GF-D8 (cell line): Measurements from ENCODE around the gene MYO15A.

Source experiments
- DNase-seq: peaks from one replicate; lab custom pipeline; 2025; lab: John Stamatoyannopoulos, UW

The MYO15A gene

GRCh38 chr17:18136357-18136756 is 27.8 kb downstream of the MYO15A start:
- no peak for DNase-seq

DNA sequence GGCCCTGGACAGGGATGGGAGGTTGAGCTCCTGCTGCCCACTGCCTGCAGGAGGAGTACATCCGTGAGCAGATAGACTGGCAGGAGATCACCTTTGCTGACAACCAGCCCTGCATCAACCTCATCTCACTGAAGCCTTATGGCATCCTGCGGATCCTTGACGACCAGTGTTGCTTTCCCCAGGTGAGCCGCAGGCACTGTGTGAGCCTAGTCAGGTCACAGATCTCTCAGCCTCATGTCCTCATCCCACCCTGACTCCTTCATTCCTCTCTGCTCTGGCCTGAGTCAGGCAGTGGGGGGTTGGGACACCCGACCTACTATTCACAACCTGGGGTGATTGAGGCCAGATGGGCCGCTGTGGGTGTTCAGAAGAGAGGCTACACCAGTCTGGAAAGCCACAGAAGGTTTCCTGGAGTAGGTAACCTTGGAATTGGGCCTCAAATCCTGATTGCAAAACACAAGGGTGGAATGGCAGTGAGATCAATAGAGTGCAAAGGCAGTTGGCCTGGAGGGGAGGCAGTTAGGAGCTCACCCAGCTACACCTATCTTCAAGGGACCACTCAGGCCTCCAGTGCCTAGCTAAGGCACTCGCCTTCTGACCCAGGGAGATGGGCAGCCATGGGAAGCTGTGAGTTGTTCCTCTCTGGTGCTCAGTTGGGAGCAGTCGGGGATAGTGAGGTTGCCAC is 29.7 kb downstream of the MYO15A start:
- no peak for DNase-seq

DNA sequence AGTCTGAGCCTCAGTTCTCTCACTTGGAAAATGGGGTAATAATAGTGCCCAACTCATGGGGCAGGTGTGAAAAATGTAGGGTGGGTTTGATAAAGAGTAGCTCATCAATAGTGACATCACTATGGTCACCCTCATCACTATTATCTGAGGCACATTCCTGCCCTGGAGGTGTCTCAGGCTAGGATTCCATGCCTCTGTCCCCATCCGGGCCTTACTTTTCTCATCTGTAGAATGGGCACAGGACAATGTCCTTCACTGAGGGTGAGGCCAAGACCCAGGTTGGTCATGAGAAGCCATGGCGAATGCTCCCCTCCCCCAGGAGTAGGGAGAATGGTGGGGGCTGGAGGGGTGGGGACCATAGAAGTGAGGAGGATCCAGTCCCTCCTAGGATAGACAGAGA is 30.5 kb downstream of the MYO15A start:
- DNase-seq: no peak

DNA sequence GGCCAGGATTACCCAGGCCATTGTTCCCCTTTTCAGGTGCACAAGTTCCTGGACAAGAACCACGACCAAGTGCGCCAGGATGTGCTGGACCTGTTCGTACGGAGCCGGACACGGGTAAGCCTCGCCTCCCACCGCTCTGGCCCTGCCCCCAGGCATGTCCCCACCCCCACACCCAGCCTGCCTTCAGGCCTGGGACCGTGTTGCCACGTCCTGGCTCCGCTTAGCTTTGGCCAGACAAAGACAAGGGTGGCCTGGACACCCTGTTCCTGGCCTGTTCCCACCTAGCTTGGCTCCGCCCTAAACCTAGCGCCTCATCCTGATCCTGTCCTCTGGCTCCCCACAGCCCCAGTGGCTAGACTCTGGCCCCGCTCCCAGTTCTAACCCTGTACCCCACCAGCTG is 30.9 kb downstream of the MYO15A start:
- no peak for DNase-seq

GRCh38 chr17:18139949-18140348 is 31.4 kb downstream of the MYO15A start:
- DNase-seq: no peak

GRCh38 chr17:18140648-18141047 is 32.1 kb downstream of the MYO15A start:
- no peak for DNase-seq

GRCh38 chr17:18141210-18141803 is 32.8 kb downstream of the MYO15A start:
- no peak for DNase-seq

- no peak for DNase-seq
Observed at GRCh38 chr17:18142417-18142816, 33.9 kb downstream of the MYO15A start.

- DNase-seq: no peak
Observed at GRCh38 chr17:18143044-18143936, 34.7 kb downstream of the MYO15A start.

DNA sequence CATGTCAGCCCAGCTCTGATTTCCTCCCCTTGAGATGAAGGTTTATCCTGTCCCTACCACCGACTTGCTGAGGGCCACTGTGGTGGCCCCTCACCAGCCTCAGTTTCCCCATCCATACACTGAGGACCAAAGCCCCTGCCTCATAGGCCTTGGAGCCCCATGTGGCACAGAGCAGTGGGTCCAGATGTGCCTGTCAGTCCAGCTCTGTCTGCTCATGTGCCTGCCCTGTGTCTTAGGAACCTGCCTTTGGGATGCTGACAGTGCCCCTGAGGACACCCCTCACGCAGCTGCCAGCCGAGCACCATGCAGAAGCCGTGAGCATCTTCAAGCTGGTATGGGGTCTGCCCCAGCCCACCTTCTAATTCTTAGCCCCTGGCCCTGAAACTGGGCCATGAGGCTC is 35.7 kb downstream of the MYO15A start:
- no peak for DNase-seq

DNA sequence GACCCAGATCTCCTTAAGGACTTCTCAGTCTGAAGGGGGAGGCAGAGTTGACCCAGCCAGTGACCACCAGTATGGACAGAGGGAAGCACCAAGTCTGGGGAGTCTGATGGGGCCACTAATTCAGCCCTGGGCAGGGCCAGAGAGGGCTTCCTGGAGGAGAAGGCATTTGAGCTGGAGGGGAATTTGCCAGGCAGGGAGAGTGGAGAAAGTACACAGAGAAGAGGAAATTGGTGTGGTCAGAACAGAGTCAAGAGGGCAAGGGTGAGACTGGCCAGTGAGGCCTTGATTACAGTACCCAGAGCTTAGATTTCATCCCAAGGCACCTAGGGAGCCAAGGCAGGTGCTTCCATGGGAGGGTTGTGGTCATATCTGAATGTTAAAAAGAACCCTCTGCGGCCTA is 36.3 kb downstream of the MYO15A start:
- no peak for DNase-seq

DNA sequence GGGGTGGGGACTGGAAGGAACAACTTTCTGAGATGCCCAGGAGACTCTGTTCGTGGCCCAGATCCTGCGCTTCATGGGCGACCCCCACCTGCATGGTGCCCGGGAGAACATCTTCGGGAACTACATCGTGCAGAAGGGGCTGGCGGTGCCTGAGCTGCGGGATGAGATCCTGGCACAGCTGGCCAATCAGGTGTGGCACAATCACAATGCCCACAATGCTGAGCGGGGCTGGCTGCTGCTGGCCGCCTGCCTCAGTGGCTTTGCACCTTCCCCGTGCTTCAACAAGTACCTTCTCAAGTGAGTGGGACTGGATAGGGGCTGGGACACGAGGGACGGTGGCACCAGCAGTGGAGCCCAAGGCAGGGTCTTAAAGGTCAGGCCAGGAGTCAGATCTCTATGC is 37.3 kb downstream of the MYO15A start:
- no peak for DNase-seq

DNA sequence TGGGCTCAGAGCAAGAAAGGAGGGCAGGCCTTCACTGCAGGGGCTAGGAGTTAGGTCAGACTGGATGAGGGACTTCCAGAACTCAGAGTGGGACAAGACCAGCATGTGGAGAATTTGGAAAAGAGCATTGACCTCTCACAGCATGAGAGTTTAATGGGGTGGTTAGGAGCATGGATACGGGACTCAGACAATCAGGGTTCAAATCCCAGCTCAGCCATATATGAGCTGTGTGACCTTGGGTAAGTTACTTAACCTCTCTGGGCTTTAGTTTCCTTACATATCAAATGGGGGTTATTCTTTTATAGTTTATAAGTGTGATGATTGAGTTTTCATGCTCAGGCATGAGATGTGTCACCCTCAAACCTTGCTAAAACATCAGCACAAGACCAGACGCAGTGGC is 37.7 kb downstream of the MYO15A start:
- no peak for DNase-seq

DNA sequence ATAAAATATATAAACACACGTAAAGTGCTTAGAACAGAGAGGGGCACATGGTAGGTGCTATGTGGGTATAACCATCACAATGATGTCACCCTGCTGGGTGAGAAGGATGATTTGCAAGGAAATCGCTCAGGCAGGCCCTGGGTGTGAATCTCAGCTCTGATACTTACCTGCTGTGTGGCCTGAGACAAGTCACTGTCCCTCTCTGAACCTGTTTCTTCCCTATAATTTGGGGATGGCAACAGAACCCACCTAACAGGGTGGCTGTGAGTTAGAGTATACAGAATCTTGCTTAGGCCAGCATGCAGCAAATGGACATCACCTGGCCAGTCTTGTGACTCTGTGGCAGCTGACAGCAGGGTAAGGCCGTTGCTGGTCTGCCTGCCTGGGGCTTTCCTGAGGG is 38.4 kb downstream of the MYO15A start:
- no peak for DNase-seq

DNA sequence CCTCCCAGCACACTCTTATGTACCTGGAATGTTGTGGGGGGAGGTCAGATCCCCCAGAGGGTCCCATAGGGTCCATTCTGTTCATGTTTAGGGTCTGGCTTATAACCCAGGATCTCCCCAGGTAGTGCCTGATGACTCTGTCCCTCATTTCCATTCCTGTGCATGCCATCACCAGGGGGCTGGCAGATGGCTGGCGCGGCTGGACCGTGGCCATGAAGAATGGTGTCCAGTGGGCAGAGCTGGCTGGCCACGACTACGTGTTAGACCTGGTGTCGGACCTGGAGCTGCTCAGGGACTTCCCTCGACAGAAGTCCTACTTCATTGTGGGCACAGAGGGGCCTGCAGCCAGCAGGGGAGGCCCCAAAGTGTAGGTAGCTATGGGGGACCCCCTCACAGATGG is 40.0 kb downstream of the MYO15A start:
- no peak for DNase-seq

DNA sequence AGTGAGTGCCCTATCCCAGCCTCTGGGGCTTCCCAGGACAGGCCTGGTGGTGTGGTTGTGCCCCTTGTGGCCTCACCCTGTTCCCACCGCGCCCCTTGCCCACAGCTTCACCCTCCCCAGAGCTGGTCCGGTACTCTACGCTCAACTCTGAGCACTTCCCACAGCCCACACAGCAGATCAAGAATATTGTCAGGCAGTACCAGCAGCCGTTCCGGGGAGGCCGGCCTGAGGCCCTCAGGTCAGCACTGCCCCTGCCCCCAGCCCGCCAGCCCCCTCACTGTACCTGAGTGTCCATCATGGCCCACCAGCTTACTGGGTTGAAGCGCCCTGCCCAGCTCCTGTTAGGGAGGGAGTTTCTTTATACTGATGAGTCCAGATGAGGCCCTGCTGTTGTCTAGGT is 42.7 kb downstream of the MYO15A start:
- no peak for DNase-seq

GRCh38 chr17:18155179-18155578 is 46.6 kb downstream of the MYO15A start:
- no peak for DNase-seq

GRCh38 chr17:18156171-18156975 is 47.8 kb downstream of the MYO15A start:
- no peak for DNase-seq

GRCh38 chr17:18156976-18157280 is 48.4 kb downstream of the MYO15A start:
- DNase-seq: no peak

GRCh38 chr17:18157354-18157985 is 48.9 kb downstream of the MYO15A start:
- DNase-seq: no peak

DNA sequence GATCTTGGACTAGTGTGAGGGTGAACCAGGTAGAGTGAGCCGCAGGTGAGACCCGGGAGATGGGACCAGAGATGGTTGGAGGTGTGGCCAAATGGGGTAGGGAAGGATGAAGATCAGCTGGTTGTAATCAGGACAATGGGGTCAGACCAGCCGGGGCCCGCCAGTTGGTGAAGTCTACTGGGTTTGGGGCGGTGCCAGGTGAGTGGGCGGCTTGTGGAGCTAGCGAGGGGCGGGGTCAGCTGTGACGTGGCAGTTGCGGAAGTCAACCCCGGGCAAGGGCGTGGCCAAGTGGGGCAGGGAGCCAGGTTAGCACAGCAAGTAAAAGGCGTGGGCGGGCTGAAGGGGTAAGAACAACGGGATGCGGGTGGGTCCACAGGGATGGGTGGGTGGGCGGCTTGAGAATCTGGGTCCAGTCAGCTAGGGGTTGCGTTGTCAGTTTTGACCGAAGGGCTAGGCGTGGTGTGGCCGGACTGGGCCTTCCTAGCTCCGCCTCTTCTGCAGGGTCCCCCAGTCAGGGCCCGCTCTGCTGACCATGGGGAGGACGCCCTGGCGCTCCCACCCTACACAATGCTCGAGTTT is 49.6 kb downstream of the MYO15A start:
- DNase-seq: no peak
